Measurements from ENCODE around the gene DUSP22. TPM values are rescaled to one million over a fixed set of nuclear protein-coding genes. Genes with fewer than 3 reads are reported as not detected.

Gene DUSP22
- total RNA-seq, 1 donor from 2014 or later = 40.0 TPM

DNA sequence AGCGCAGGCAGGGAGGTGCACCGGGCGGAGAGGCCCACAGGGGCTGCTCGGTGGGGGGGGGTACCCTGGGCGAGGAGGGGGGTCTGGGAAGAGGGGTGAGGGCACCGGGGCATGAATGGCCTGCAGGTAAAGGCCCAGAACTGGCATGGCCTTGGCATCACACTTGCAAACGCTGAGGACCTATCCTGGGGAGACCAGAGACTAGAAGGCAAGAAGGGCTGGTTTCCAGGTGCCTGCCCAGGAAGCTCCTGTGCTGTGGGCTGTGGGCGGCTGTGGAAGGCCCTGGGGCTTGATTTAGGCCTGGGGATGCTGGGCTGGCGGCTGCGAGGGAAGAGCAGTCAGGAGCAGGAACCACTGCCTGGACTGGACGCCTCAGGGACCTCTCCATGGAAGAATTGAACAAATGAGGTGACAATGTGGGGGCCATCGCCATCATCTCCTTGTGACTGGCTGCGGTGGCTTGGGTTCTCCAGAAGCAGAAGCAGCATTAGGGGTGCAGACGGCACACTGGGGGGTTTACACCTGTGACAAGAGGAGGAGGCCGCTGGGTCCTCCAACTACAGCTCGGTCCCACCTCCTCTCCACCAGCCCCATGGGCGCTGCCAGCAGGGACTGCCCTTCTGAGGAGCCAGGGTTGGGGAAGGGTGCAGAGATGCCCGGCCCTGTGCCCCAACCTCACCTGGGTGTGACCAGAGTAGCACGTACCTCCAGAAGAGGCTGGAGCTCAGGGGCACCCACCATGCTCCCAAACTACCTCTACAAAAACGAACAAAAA lies 67.2 kb downstream of the DUSP22 start:
- no peaks in the 10 kb centered on the region for H3K27me3 ChIP-seq
- Mint-ChIP-seq H3K27me3 (ENCODE audit: insufficient read depth, low read depth) (peaks cover 4% of the 10 kb centered on the region), H3K4me1 (peaks cover 11% of the 10 kb centered on the region), H3K4me3 (no peak overlapping the region), H3K27ac (no peak overlapping the region), H3K9me3 (peaks cover 73% of the 10 kb centered on the region), H3K36me3 (peaks cover 2% of the 10 kb centered on the region)
- no peaks in the 10 kb centered on the region for H3K36me3 ChIP-seq
- no peak overlapping the region for H2AFZ ChIP-seq (replicated peaks)
- no peaks in the 10 kb centered on the region for H3K79me2 ChIP-seq (ENCODE audit: low read depth)
- H3K9ac ChIP-seq = no peak overlapping the region
- peaks cover 8% of the 10 kb centered on the region for H3K4me1 ChIP-seq
- no peak overlapping the region for H3K4me2 ChIP-seq
- H3F3A ChIP-seq (ENCODE audit: low read depth) = no peaks in the 10 kb centered on the region
- TF ChIP-seq, protein P1, sequence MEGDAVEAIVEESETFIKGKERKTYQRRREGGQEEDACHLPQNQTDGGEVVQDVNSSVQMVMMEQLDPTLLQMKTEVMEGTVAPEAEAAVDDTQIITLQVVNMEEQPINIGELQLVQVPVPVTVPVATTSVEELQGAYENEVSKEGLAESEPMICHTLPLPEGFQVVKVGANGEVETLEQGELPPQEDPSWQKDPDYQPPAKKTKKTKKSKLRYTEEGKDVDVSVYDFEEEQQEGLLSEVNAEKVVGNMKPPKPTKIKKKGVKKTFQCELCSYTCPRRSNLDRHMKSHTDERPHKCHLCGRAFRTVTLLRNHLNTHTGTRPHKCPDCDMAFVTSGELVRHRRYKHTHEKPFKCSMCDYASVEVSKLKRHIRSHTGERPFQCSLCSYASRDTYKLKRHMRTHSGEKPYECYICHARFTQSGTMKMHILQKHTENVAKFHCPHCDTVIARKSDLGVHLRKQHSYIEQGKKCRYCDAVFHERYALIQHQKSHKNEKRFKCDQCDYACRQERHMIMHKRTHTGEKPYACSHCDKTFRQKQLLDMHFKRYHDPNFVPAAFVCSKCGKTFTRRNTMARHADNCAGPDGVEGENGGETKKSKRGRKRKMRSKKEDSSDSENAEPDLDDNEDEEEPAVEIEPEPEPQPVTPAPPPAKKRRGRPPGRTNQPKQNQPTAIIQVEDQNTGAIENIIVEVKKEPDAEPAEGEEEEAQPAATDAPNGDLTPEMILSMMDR (IDR thresholded peaks at IDR 0.05) = no peak
- TF ChIP-seq EZH2phosphoT487 (IDR thresholded peaks at IDR 0.05) (no peak), EZH2 (IDR thresholded peaks at IDR 0.05) (no peak)
- H4K20me1 ChIP-seq (ENCODE audit: low read depth) = no peaks in the 10 kb centered on the region
- DNase-seq (ENCODE audit: low spot score) = no peak
- H3K4me3 ChIP-seq = no peak overlapping the region
- H3K27ac ChIP-seq = no peak overlapping the region
- H3K9me3 ChIP-seq (ENCODE audit: low read depth) = peaks cover 19% of the 10 kb centered on the region

DNA sequence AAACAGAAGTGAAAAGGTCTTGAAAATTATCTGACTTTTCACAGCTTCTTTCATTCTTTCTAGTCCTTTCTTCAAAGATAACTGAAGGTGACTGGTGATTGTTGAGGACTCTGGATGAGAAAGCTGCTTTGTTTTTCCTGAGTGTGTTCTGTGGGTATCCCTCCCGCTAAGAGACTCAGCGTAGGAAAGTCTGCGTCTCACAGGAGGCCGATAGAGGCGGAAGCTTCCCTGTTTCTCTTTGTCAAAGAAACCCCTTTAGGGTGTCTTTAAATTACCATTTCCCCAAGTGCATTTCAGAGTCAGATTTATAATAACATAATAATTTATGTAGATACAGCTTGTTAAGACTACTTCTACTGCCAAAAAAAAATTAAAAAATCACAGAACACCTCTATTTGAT lies 68.1 kb downstream of the DUSP22 start:
- Histone ChIP-seq H2AFZ (replicated peaks) (no peak overlapping the region), H3K4me3 (no peak overlapping the region), H3F3A (ENCODE audit: low read depth) (no peaks in the 10 kb centered on the region), H3K4me1 (peaks cover 6% of the 10 kb centered on the region), H3K27me3 (no peaks in the 10 kb centered on the region), H4K20me1 (ENCODE audit: low read depth) (no peaks in the 10 kb centered on the region), H3K79me2 (ENCODE audit: low read depth) (no peaks in the 10 kb centered on the region), H3K36me3 (no peaks in the 10 kb centered on the region), H3K27ac (no peak overlapping the region), H3K9me3 (ENCODE audit: low read depth) (peaks cover 22% of the 10 kb centered on the region), H3K4me2 (no peak overlapping the region), H3K9ac (no peak overlapping the region)
- no peak for TF ChIP-seq EZH2 (IDR thresholded peaks at IDR 0.05)
- no peak for TF ChIP-seq EZH2phosphoT487 (IDR thresholded peaks at IDR 0.05)
- TF ChIP-seq, protein P1 (IDR thresholded peaks at IDR 0.05) = no peak
- Mint-ChIP-seq H3K9me3 (peaks cover 68% of the 10 kb centered on the region), H3K27me3 (ENCODE audit: insufficient read depth, low read depth) (peaks cover 4% of the 10 kb centered on the region), H3K36me3 (peaks cover 2% of the 10 kb centered on the region), H3K4me3 (no peak overlapping the region), H3K27ac (no peak overlapping the region), H3K4me1 (peaks cover 6% of the 10 kb centered on the region)
- no peak for DNase-seq (ENCODE audit: low spot score)

DNA sequence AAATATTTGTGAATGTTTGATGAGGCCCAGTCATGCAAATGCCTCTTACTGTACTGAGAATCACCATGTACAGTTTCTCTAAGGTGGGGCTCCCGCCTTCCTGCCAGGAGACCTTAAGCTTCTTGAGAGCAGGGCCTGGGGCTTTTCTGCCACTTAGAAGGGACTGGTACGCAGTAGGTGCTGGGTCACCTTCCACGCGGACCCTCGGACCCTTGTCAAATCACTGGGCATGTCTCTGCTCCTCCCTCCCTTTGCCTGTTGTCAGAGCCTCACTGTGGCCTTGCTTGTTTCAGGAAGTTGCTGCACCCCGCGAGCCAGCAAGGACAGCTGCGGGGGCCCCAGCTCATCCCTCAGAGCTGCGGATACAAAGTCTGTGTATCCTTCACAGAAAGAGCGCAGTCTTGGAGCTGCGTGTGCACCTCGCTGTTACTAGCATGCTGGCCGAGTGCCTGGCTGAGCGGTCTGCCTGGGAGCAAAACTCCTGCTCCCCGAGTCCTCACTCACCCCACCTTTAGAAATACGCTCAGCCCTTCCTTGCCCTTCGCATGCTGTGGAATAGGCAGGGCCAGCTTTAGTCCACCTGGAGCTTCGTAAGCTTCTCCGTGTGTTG lies 68.6 kb downstream of the DUSP22 start:
- H3K4me1 Mint-ChIP-seq = peaks cover 2% of the 10 kb centered on the region
- Histone ChIP-seq H3K9ac (no peak overlapping the region), H3K27me3 (no peaks in the 10 kb centered on the region), H3F3A (ENCODE audit: low read depth) (no peaks in the 10 kb centered on the region), H3K9me3 (ENCODE audit: low read depth) (peaks cover 23% of the 10 kb centered on the region), H3K4me3 (no peak overlapping the region), H2AFZ (replicated peaks) (no peak overlapping the region), H3K4me2 (no peak overlapping the region), H3K4me1 (peaks cover under 1% of the 10 kb centered on the region), H3K36me3 (no peaks in the 10 kb centered on the region), H3K79me2 (ENCODE audit: low read depth) (no peaks in the 10 kb centered on the region), H3K27ac (no peak overlapping the region), H4K20me1 (ENCODE audit: low read depth) (no peaks in the 10 kb centered on the region)
- H3K36me3 Mint-ChIP-seq = peaks cover 2% of the 10 kb centered on the region
- peaks cover 71% of the 10 kb centered on the region for H3K9me3 Mint-ChIP-seq
- DNase-seq (ENCODE audit: low spot score) = no peak
- TF ChIP-seq, protein P1 (IDR thresholded peaks at IDR 0.05) = no peak
- TF ChIP-seq EZH2phosphoT487 (IDR thresholded peaks at IDR 0.05) (no peak), EZH2 (IDR thresholded peaks at IDR 0.05) (no peak)
- peaks cover 4% of the 10 kb centered on the region for H3K27me3 Mint-ChIP-seq (ENCODE audit: insufficient read depth, low read depth)
- no peak overlapping the region for H3K27ac Mint-ChIP-seq
- H3K4me3 Mint-ChIP-seq = no peak overlapping the region
